Osteocyte (in vitro differentiated cells): ENCODE measurements around the gene THRAP3. TPM values are rescaled to one million over a fixed set of nuclear protein-coding genes. Genes with fewer than 3 reads are reported as not detected.
A peak's percentile ranks its signal among the peaks of the same experiment; 100 is the strongest.

ENCODE experiments used
- DNase-seq: peaks from one replicate; pipeline ENCODE4 v3.0.0; 2021; ENCODE audit warnings: mixed read lengths; ENCODE audit not compliant: unreplicated experiment; ENCODE audit errors: extremely low spot score
- H3K27ac Mint-ChIP-seq: one replicate; pipeline ENCODE4 v1.8.0; 2021; ENCODE audit warnings: mild to moderate bottlenecking, mixed read lengths; ENCODE audit not compliant: unreplicated experiment
- H3K27me3 Mint-ChIP-seq: one replicate; pipeline ENCODE4 v1.8.0; 2021; ENCODE audit warnings: mixed read lengths; ENCODE audit not compliant: unreplicated experiment
- H3K36me3 Mint-ChIP-seq: one replicate; pipeline ENCODE4 v1.8.0; 2021; ENCODE audit warnings: mixed read lengths; ENCODE audit not compliant: unreplicated experiment
- H3K4me1 Mint-ChIP-seq: one replicate; pipeline ENCODE4 v1.8.0; 2021; ENCODE audit warnings: mixed read lengths; ENCODE audit not compliant: unreplicated experiment
- H3K4me3 Mint-ChIP-seq: one replicate; pipeline ENCODE4 v1.8.0; 2021; ENCODE audit warnings: mild to moderate bottlenecking, moderate library complexity, mixed read lengths; ENCODE audit not compliant: unreplicated experiment
- H3K9me3 Mint-ChIP-seq: one replicate; pipeline ENCODE4 v1.8.0; 2021; ENCODE audit warnings: mixed read lengths; ENCODE audit not compliant: unreplicated experiment
- total RNA-seq: library from RNA; stranded (reverse); gene quantifications from 2 replicates; pipeline ENCODE4 v1.2.1, GENCODE V29; 2021
- TF ChIP-seq, protein P1 (sequence below): fragments of 200-600 bp; sonication (generic); IDR thresholded peaks from 2 replicates; pipeline ENCODE4 v1.5.0; 2021; ENCODE audit warnings: antibody characterized with exemption, mild to moderate bottlenecking, moderate library complexity

Gene THRAP3
- total RNA-seq, 1 donor from 2014 or later: 117 TPM

- Mint-ChIP-seq H3K36me3 (peaks cover 31% of the 10 kb centered on the region), H3K27ac (no peak overlapping the region), H3K4me3 (no peak overlapping the region), H3K4me1 (no peaks in the 10 kb centered on the region), H3K9me3 (no peaks in the 10 kb centered on the region), H3K27me3 (no peaks in the 10 kb centered on the region)
- TF ChIP-seq, protein P1, sequence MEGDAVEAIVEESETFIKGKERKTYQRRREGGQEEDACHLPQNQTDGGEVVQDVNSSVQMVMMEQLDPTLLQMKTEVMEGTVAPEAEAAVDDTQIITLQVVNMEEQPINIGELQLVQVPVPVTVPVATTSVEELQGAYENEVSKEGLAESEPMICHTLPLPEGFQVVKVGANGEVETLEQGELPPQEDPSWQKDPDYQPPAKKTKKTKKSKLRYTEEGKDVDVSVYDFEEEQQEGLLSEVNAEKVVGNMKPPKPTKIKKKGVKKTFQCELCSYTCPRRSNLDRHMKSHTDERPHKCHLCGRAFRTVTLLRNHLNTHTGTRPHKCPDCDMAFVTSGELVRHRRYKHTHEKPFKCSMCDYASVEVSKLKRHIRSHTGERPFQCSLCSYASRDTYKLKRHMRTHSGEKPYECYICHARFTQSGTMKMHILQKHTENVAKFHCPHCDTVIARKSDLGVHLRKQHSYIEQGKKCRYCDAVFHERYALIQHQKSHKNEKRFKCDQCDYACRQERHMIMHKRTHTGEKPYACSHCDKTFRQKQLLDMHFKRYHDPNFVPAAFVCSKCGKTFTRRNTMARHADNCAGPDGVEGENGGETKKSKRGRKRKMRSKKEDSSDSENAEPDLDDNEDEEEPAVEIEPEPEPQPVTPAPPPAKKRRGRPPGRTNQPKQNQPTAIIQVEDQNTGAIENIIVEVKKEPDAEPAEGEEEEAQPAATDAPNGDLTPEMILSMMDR: no peak
- no peak for DNase-seq
These were observed 46.4 kb upstream of the THRAP3 start for GRCh38 chr1:36177589-36178431.

DNA sequence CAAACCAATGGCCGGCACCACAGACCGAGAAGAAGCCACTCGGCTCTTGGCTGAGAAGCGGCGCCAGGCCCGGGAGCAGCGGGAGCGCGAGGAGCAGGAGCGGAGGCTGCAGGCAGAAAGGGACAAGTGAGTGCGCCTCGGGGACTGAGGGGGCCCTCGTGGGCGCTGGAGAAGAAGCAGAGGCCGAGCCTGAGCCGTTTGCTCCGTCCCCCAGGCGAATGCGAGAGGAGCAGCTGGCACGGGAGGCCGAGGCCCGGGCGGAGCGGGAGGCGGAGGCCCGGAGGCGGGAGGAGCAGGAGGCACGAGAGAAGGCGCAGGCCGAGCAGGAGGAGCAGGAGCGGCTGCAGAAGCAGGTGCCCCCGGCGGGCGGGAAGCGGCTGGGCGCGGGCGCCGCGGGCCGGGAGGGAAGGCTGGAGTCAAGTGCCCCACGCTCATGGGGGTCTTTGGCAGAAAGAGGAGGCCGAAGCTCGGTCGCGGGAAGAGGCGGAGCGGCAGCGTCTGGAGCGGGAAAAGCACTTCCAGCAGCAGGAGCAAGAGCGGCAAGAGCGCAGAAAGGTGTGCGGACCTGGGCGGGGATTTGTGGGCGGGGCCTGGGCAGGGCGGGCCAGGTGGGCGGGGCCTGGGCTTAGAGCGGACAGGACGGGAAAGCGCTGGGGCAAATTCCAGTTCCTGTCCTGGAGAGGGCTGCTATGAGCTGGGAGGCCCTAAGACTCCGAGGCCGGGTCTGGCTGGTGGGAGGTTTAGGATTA, 45.6 kb upstream of the THRAP3 start:
- TF ChIP-seq, protein P1: no peak
- Mint-ChIP-seq H3K36me3 (peaks cover 28% of the 10 kb centered on the region), H3K4me3 (no peak overlapping the region), H3K4me1 (peaks cover 3% of the 10 kb centered on the region), H3K27me3 (no peaks in the 10 kb centered on the region), H3K9me3 (no peaks in the 10 kb centered on the region), H3K27ac (no peak overlapping the region)
- no peak for DNase-seq

DNA sequence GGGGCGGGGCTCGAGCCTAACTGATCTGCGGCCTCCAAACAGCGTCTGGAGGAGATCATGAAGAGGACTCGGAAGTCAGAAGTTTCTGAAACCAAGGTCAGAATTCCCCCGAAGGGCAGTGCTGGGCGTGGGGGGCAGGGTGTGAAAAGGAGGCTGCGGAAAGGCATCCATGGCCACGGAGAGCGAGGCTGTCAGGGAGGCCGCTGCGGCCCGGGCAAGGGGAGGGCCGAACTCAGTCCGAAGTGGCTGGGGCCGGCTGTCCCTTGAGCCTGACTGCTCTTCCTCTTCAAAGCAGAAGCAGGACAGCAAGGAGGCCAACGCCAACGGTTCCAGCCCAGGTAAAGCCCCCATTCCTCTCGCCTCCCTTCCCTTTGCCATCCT, 45.0 kb upstream of the THRAP3 start:
- TF ChIP-seq, protein P1: no peak
- DNase-seq: no peak
- Mint-ChIP-seq H3K9me3 (no peaks in the 10 kb centered on the region), H3K4me1 (peaks cover 3% of the 10 kb centered on the region), H3K36me3 (peaks cover 23% of the 10 kb centered on the region), H3K27ac (no peak overlapping the region), H3K4me3 (no peak overlapping the region), H3K27me3 (no peaks in the 10 kb centered on the region)

DNA sequence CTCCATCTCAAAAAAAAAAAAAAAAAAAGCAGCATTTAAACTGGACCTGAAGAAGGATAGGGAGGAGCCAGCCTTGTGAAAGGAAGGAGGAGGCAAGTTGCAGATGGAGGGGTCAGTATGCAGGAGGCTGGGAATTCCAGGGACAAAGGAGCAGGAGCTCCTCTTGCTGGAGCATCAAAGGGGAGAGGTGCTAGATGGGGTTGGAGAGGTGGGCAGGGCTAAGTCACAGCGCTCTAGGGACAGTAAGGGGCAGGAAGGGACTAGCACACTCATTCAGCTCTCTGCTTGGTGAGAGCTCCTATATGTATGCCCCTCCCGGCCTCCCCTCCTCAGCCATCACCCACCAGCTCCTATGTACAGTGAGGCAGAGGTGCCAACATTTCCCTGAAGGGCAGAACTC, 41.5 kb upstream of the THRAP3 start:
- Mint-ChIP-seq H3K4me3 (no peak overlapping the region), H3K27me3 (no peaks in the 10 kb centered on the region), H3K36me3 (peaks cover 18% of the 10 kb centered on the region), H3K27ac (peak overlapping the region; percentile 59), H3K9me3 (no peaks in the 10 kb centered on the region), H3K4me1 (peaks cover 9% of the 10 kb centered on the region)
- DNase-seq: no peak
- TF ChIP-seq, protein P1: no peak

GRCh38 chr1:36183309-36183856, 40.9 kb upstream of the THRAP3 start:
- peaks cover 16% of the 10 kb centered on the region for H3K4me1 Mint-ChIP-seq
- DNase-seq: no peak
- H3K9me3 Mint-ChIP-seq: no peaks in the 10 kb centered on the region
- peak overlapping the region; percentile 59 for H3K27ac Mint-ChIP-seq
- no peaks in the 10 kb centered on the region for H3K27me3 Mint-ChIP-seq
- H3K4me3 Mint-ChIP-seq: no peak overlapping the region
- TF ChIP-seq, protein P1: no peak
- peaks cover 18% of the 10 kb centered on the region for H3K36me3 Mint-ChIP-seq
